Epithelial cell of proximal tubule (primary cell): ENCODE results near the gene AMOTL1. TPM values are rescaled to one million over a fixed set of nuclear protein-coding genes. Genes with fewer than 3 reads are reported as not detected.
"Not testable (repeated sequence)": the region's sequence is repeated elsewhere in the genome, so short reads cannot be mapped to it uniquely, and the experiment has no call there.

ENCODE experiments used
- DNase-seq: peaks from one replicate; pipeline ENCODE4 v3.0.0-alpha.2; 2011; ENCODE audit warnings: low read depth
- H3K4me3 ChIP-seq: 2 replicates; pipeline ENCODE4 v1.5.1; 2011; ENCODE audit warnings: low read depth, mild to moderate bottlenecking, low read length
- CTCF ChIP-seq: conservative IDR thresholded peaks from 2 replicates; pipeline ENCODE4 v1.5.1; 2012; ENCODE audit warnings: low read depth, mild to moderate bottlenecking, low read length
- total RNA-seq: library from RNA; depleted of rRNA; stranded (reverse); fragments of >200 nt; gene quantifications from 2 replicates; pipeline ENCODE4 v1.2.3, GENCODE V29; 2015

Gene AMOTL1
- total RNA-seq, 1 donor from 2014 or later, result 31.8 TPM

- TF ChIP-seq CTCF, result no peak
Observed at GRCh38 chr11:94910270-94910669, 142.1 kb downstream of the AMOTL1 start.

DNA sequence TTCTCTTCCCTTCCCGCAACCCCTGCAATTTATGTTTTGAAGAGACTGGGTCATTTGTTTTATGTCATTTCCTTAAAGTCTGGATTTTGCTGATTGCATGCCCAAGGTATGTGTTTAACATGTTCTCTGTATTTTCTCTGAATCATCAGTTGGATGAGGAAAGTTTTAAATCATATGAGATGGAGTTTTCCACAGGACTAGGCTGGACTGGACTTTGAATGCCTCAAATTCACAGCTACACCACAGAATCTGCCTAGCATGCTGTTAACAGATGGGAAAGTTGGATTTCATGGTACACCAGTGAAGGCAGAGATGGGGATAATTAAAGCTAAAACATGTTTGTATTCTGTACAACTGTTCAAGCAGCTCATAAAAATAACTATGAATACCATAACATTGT is 142.6 kb downstream of the AMOTL1 start:
- H3K4me3 ChIP-seq, result no peak overlapping the region
- no peak for TF ChIP-seq CTCF
- DNase-seq, result no peak

More at GRCh38 chr11:94910270-94910669, 142.1 kb downstream of the AMOTL1 start:
- DNase-seq, result no peak
- no peak overlapping the region for H3K4me3 ChIP-seq

GRCh38 chr11:94912806-94913205 is 144.7 kb downstream of the AMOTL1 start:
- TF ChIP-seq CTCF, result no peak
- no peak for DNase-seq
- H3K4me3 ChIP-seq, result no peak overlapping the region

DNA sequence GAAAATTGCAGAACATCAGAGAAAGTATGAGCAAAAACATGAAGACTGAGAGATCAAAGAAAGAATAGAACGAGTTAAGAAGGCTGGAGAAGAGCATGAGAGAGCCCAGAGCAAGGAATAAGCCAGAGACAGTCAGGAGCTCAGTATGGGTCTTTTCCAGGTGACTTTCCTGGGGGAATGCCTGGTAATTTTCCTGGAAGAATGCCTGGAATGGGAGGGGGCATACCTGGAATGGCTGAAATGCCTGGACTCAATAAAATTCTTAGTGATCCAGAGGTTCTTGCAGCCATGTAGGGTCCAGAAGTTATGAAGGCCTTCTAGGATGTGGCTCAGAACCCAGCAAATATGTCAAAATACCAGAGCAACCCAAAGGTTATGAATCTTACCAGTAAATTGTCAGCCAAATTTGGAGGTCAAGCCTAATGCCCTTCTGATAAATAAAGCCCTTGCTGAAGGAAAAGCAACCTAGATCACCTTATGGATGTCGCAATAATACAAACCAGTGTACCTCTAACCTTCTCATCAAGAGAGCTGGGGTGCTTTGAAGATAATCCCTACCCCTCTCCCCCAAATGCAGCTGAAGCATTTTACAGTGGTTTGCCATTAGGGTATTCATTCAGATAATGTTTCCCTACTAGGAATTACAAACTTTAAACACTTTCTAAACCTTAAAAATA is 145.7 kb downstream of the AMOTL1 start:
- DNase-seq, H3K4me3 ChIP-seq: not testable (repeated sequence)

GRCh38 chr11:94920311-94920710 is 152.2 kb downstream of the AMOTL1 start:
- no peak for DNase-seq
- no peak overlapping the region for H3K4me3 ChIP-seq
- TF ChIP-seq CTCF, result no peak

GRCh38 chr11:94922321-94923003 is 154.3 kb downstream of the AMOTL1 start:
- no peak overlapping the region for H3K4me3 ChIP-seq
- no peak for DNase-seq
- TF ChIP-seq CTCF, result no peak

- no peak for TF ChIP-seq CTCF
- no peak for DNase-seq
- no peak overlapping the region for H3K4me3 ChIP-seq
Observed at GRCh38 chr11:94923004-94923334, 154.8 kb downstream of the AMOTL1 start.
